ENCODE measurements around the gene CNMD.
A peak's percentile ranks its signal among the peaks of the same experiment; 100 is the strongest.

The CNMD gene

GRCh38 chr13:52670726-52671125 is 68.9 kb downstream of the CNMD start:
- Histone ChIP-seq H3K27me3 (ENCODE audit: control insufficient read depth in 1 of 2, insufficient read depth in 1 of 2, low read length in 2 of 2) (no peaks in the 10 kb centered on the region), H3K14ac (ENCODE audit: low read length in 2 of 2) (no peak overlapping the region), H3K4me2 (ENCODE audit: low read length, poor library complexity, severe bottlenecking) (no peak overlapping the region), H3K9me3 (ENCODE audit: control insufficient read depth, low read length) (no peaks in the 10 kb centered on the region), H2BK120ac (ENCODE audit: low read depth, low read length) (no peak overlapping the region), H4K8ac (ENCODE audit: low read length) (no peak overlapping the region), H3K4me3 (ENCODE audit: insufficient read depth in 1 of 2, low read depth in 1 of 2, low read length in 2 of 2) (no peak overlapping the region), H3K4me1 (ENCODE audit: control insufficient read depth, insufficient read depth, low read depth, low read length) (no peaks in the 10 kb centered on the region), H2BK15ac (ENCODE audit: low read depth, poor library complexity, severe bottlenecking) (no peak overlapping the region), H2BK5ac (ENCODE audit: low read depth, low read length, poor library complexity, severe bottlenecking) (no peak overlapping the region), H3K4ac (ENCODE audit: low read depth in 1 of 2, low read length in 2 of 2) (no peak overlapping the region), H3K79me1 (replicated peaks; ENCODE audit: low read length, poor library complexity, severe bottlenecking) (peaks cover 7% of the 10 kb centered on the region), H2AFZ (ENCODE audit: low read depth, low read length) (no peak overlapping the region), H3K23ac (ENCODE audit: low read length in 2 of 2) (no peak overlapping the region), H3K18ac (ENCODE audit: low read depth in 1 of 2, low read length in 2 of 2) (no peak overlapping the region), H2BK12ac (ENCODE audit: low read length in 2 of 2) (no peak overlapping the region), H4K91ac (ENCODE audit: low read length) (no peak overlapping the region), H3K27ac (ENCODE audit: low read length, poor library complexity, severe bottlenecking) (no peak overlapping the region), H3K36me3 (ENCODE audit: control insufficient read depth in 1 of 2, insufficient read depth in 2 of 2, low read depth in 1 of 2, low read length in 2 of 2) (peaks cover 11 to 85% of the 10 kb centered on the region in 2 experiments), H3K9ac (ENCODE audit: low read length) (no peak overlapping the region), H2AK5ac (ENCODE audit: low read length, severe bottlenecking) (no peak overlapping the region)
- no peak for DNase-seq
- WGBS, result 97% methylated on average over 7 of the region's 8 CpGs

- no peaks in the 10 kb centered on the region for H3K9me3 ChIP-seq (ENCODE audit: control insufficient read depth, low read length)
- H2BK120ac ChIP-seq (ENCODE audit: low read depth, low read length), result no peak overlapping the region
- no peak overlapping the region for H3K14ac ChIP-seq (ENCODE audit: low read length in 2 of 2)
- 100% methylated on average over 1 of the region's 2 CpGs for WGBS
- no peak overlapping the region for H2BK12ac ChIP-seq (ENCODE audit: low read length in 2 of 2)
- H4K8ac ChIP-seq (ENCODE audit: low read length), result no peak overlapping the region
- H3K18ac ChIP-seq (ENCODE audit: low read depth in 1 of 2, low read length in 2 of 2), result no peak overlapping the region
- no peak overlapping the region for H3K4ac ChIP-seq (ENCODE audit: low read depth in 1 of 2, low read length in 2 of 2)
- no peak overlapping the region for H4K91ac ChIP-seq (ENCODE audit: low read length)
- H3K36me3 ChIP-seq (ENCODE audit: control insufficient read depth in 1 of 2, insufficient read depth in 2 of 2, low read depth in 1 of 2, low read length in 2 of 2), result peaks cover 11 to 82% of the 10 kb centered on the region in 2 experiments
- peaks cover 6% of the 10 kb centered on the region for H3K79me1 ChIP-seq (replicated peaks; ENCODE audit: low read length, poor library complexity, severe bottlenecking)
- no peak overlapping the region for H2BK15ac ChIP-seq (ENCODE audit: low read depth, poor library complexity, severe bottlenecking)
- H3K9ac ChIP-seq (ENCODE audit: low read length), result no peak overlapping the region
- H3K27ac ChIP-seq (ENCODE audit: low read length, poor library complexity, severe bottlenecking), result no peak overlapping the region
- no peak overlapping the region for H3K4me2 ChIP-seq (ENCODE audit: low read length, poor library complexity, severe bottlenecking)
- no peak overlapping the region for H2AFZ ChIP-seq (ENCODE audit: low read depth, low read length)
- no peaks in the 10 kb centered on the region for H3K4me1 ChIP-seq (ENCODE audit: control insufficient read depth, insufficient read depth, low read depth, low read length)
- no peak overlapping the region for H2BK5ac ChIP-seq (ENCODE audit: low read depth, low read length, poor library complexity, severe bottlenecking)
- H3K23ac ChIP-seq (ENCODE audit: low read length in 2 of 2), result no peak overlapping the region
- H2AK5ac ChIP-seq (ENCODE audit: low read length, severe bottlenecking), result no peak overlapping the region
- no peak for DNase-seq
- H3K4me3 ChIP-seq (ENCODE audit: insufficient read depth in 1 of 2, low read depth in 1 of 2, low read length in 2 of 2), result no peak overlapping the region
- H3K27me3 ChIP-seq (ENCODE audit: control insufficient read depth in 1 of 2, insufficient read depth in 1 of 2, low read length in 2 of 2), result no peaks in the 10 kb centered on the region
These were observed 69.9 kb downstream of the CNMD start for GRCh38 chr13:52669677-52670076.

GRCh38 chr13:52665325-52665724 is 74.3 kb downstream of the CNMD start:
- Histone ChIP-seq H3K36me3 (ENCODE audit: control insufficient read depth in 1 of 2, insufficient read depth in 2 of 2, low read depth in 1 of 2, low read length in 2 of 2) (peaks cover 14 to 92% of the 10 kb centered on the region in 2 experiments), H2BK12ac (ENCODE audit: low read length in 2 of 2) (no peak overlapping the region), H3K9me3 (ENCODE audit: control insufficient read depth, low read length) (no peaks in the 10 kb centered on the region), H3K4me2 (ENCODE audit: low read length, poor library complexity, severe bottlenecking) (no peak overlapping the region), H3K27ac (ENCODE audit: low read length, poor library complexity, severe bottlenecking) (no peak overlapping the region), H3K27me3 (ENCODE audit: control insufficient read depth in 1 of 2, insufficient read depth in 1 of 2, low read length in 2 of 2) (no peaks in the 10 kb centered on the region), H3K4me1 (ENCODE audit: control insufficient read depth, insufficient read depth, low read depth, low read length) (no peaks in the 10 kb centered on the region), H3K4ac (ENCODE audit: low read depth in 1 of 2, low read length in 2 of 2) (no peak overlapping the region), H3K4me3 (ENCODE audit: insufficient read depth in 1 of 2, low read depth in 1 of 2, low read length in 2 of 2) (no peak overlapping the region), H3K9ac (ENCODE audit: low read length) (peak overlapping the region; percentile 0), H4K91ac (ENCODE audit: low read length) (no peak overlapping the region), H3K14ac (ENCODE audit: low read length in 2 of 2) (no peak overlapping the region), H2BK15ac (ENCODE audit: low read depth, poor library complexity, severe bottlenecking) (no peak overlapping the region), H3K23ac (ENCODE audit: low read length in 2 of 2) (no peak overlapping the region), H4K8ac (ENCODE audit: low read length) (no peak overlapping the region), H3K18ac (ENCODE audit: low read depth in 1 of 2, low read length in 2 of 2) (no peak overlapping the region), H2BK5ac (ENCODE audit: low read depth, low read length, poor library complexity, severe bottlenecking) (no peak overlapping the region), H2BK120ac (ENCODE audit: low read depth, low read length) (no peak overlapping the region), H2AFZ (ENCODE audit: low read depth, low read length) (no peak overlapping the region), H2AK5ac (ENCODE audit: low read length, severe bottlenecking) (no peak overlapping the region), H3K79me1 (replicated peaks; ENCODE audit: low read length, poor library complexity, severe bottlenecking) (peaks cover 8% of the 10 kb centered on the region)
- peak; percentile 61 for DNase-seq

- Histone ChIP-seq H3K4me1 (ENCODE audit: control insufficient read depth, insufficient read depth, low read depth, low read length) (no peaks in the 10 kb centered on the region), H2BK5ac (ENCODE audit: low read depth, low read length, poor library complexity, severe bottlenecking) (no peak overlapping the region), H2AFZ (ENCODE audit: low read depth, low read length) (no peak overlapping the region), H2BK12ac (ENCODE audit: low read length in 2 of 2) (no peak overlapping the region), H3K36me3 (ENCODE audit: control insufficient read depth in 1 of 2, insufficient read depth in 2 of 2, low read depth in 1 of 2, low read length in 2 of 2) (peaks cover 14 to 92% of the 10 kb centered on the region in 2 experiments), H2BK15ac (ENCODE audit: low read depth, poor library complexity, severe bottlenecking) (no peak overlapping the region), H3K27ac (ENCODE audit: low read length, poor library complexity, severe bottlenecking) (no peak overlapping the region), H3K4me3 (ENCODE audit: insufficient read depth in 1 of 2, low read depth in 1 of 2, low read length in 2 of 2) (no peak overlapping the region), H3K18ac (ENCODE audit: low read depth in 1 of 2, low read length in 2 of 2) (no peak overlapping the region), H4K8ac (ENCODE audit: low read length) (no peak overlapping the region), H3K9me3 (ENCODE audit: control insufficient read depth, low read length) (no peaks in the 10 kb centered on the region), H3K9ac (ENCODE audit: low read length) (no peak overlapping the region), H4K91ac (ENCODE audit: low read length) (no peak overlapping the region), H3K14ac (ENCODE audit: low read length in 2 of 2) (no peak overlapping the region), H3K23ac (ENCODE audit: low read length in 2 of 2) (no peak overlapping the region), H3K4ac (ENCODE audit: low read depth in 1 of 2, low read length in 2 of 2) (no peak overlapping the region), H3K79me1 (replicated peaks; ENCODE audit: low read length, poor library complexity, severe bottlenecking) (peaks cover 8% of the 10 kb centered on the region), H3K27me3 (ENCODE audit: control insufficient read depth in 1 of 2, insufficient read depth in 1 of 2, low read length in 2 of 2) (no peaks in the 10 kb centered on the region), H2BK120ac (ENCODE audit: low read depth, low read length) (no peak overlapping the region), H2AK5ac (ENCODE audit: low read length, severe bottlenecking) (no peak overlapping the region), H3K4me2 (ENCODE audit: low read length, poor library complexity, severe bottlenecking) (no peak overlapping the region)
- 100% methylated on average over 3 of the region's 4 CpGs for WGBS
- no peak for DNase-seq
These were observed 75.3 kb downstream of the CNMD start for GRCh38 chr13:52664272-52664671.
